Naive B cell (primary cell): ENCODE measurements around the gene CXCL17. TPM values are rescaled to one million over a fixed set of nuclear protein-coding genes. Genes with fewer than 3 reads are reported as not detected.
"Not testable (repeated sequence)": the region's sequence is repeated elsewhere in the genome, so short reads cannot be mapped to it uniquely, and the experiment has no call there.

Source experiments
- ATAC-seq, 2 donors: fragments of 150-1000 bp; cut with Tn5 transposase; 2 replicates each; pipeline ENCODE4 v1.10.0; 2021; ENCODE audit warnings: low read depth in 2 of 2, mild to moderate bottlenecking in 2 of 2, moderate library complexity in 2 of 2
- DNase-seq: peaks from one replicate; pipeline ENCODE4 v3.0.0; 2022
- H3K27ac Mint-ChIP-seq, 6 donors: one replicate each; pipeline ENCODE4 v1.8.0; 2020 to 2022; ENCODE audit warnings: mild to moderate bottlenecking in 6 of 6, mixed read lengths in 6 of 6, moderate library complexity in 5 of 6, inconsistent platforms in 2 of 6
- H3K27me3 Mint-ChIP-seq, 3 donors: one replicate each; pipeline ENCODE4 v1.8.0; 2021 to 2022; ENCODE audit warnings: mixed read lengths in 3 of 3, mild to moderate bottlenecking in 1 of 3
- H3K36me3 Mint-ChIP-seq, 2 donors: one replicate each; pipeline ENCODE4 v1.8.0; 2020 to 2022; ENCODE audit warnings: mixed read lengths in 2 of 2, inconsistent platforms in 1 of 2, mild to moderate bottlenecking in 1 of 2
- H3K4me1 Mint-ChIP-seq, 3 donors: one replicate each; pipeline ENCODE4 v1.8.0; 2020 to 2022; ENCODE audit warnings: mixed read lengths in 3 of 3, inconsistent platforms in 1 of 3, mild to moderate bottlenecking in 1 of 3, moderate library complexity in 1 of 3
- H3K4me3 Mint-ChIP-seq, 8 donors: one replicate each; pipeline ENCODE4 v1.8.0; 2020 to 2022; ENCODE audit warnings: mild to moderate bottlenecking in 8 of 8, mixed read lengths in 8 of 8, moderate library complexity in 8 of 8, inconsistent platforms in 2 of 8
- H3K9me3 Mint-ChIP-seq, 7 donors: one replicate each; pipeline ENCODE4 v1.8.0; 2020 to 2022; ENCODE audit warnings: mixed read lengths in 7 of 7, mild to moderate bottlenecking in 5 of 7, inconsistent platforms in 2 of 7, moderate library complexity in 1 of 7
- polyA plus RNA-seq, 6 donors: library from polyadenylated mRNA; unstranded; fragments of 300-500 nt; fragmentation: Illumina TruSeq; gene quantifications; one replicate each; pipeline ENCODE4 v1.2.3, GENCODE V29; 2021; ENCODE audit warnings: low read depth in 6 of 6

Gene CXCL17
- polyA plus RNA-seq, 6 donors from 2014 or later: not detected

- peaks cover 0 to 9% (median 8%) of the 10 kb centered on the region in 3 donors for H3K27me3 Mint-ChIP-seq
- H3K4me1 Mint-ChIP-seq: peaks cover 10 to 26% (median 22%) of the 10 kb centered on the region in 3 donors
- H3K4me3 Mint-ChIP-seq: peak overlapping the region in 3 of 8 donors; percentile 11 to 23 (median 20)
- H3K27ac Mint-ChIP-seq: peak overlapping the region in 2 of 6 donors; percentile 63
- no peaks in the 10 kb centered on the region for H3K9me3 Mint-ChIP-seq
- no peak for DNase-seq
- H3K36me3 Mint-ChIP-seq: no peaks in the 10 kb centered on the region
- ATAC-seq: no peak
Measured at GRCh38 chr19:42455621-42456081, 12.9 kb upstream of the CXCL17 start.

- H3K9me3 Mint-ChIP-seq: no peaks in the 10 kb centered on the region
- no peak for ATAC-seq
- peak overlapping the region in 1 of 6 donors; percentile 45 for H3K27ac Mint-ChIP-seq
- peaks cover 10 to 26% (median 22%) of the 10 kb centered on the region in 3 donors for H3K4me1 Mint-ChIP-seq
- no peak overlapping the region for H3K4me3 Mint-ChIP-seq
- no peaks in the 10 kb centered on the region for H3K36me3 Mint-ChIP-seq
- peaks cover 0 to 9% (median 8%) of the 10 kb centered on the region in 3 donors for H3K27me3 Mint-ChIP-seq
- DNase-seq: no peak
Measured at GRCh38 chr19:42455086-42455485, 12.3 kb upstream of the CXCL17 start.

GRCh38 chr19:42452590-42452989, 9.8 kb upstream of the CXCL17 start:
- Mint-ChIP-seq H3K9me3 (no peaks in the 10 kb centered on the region), H3K4me3 (no peak overlapping the region), H3K27me3 (peaks cover 0 to 9% (median 8%) of the 10 kb centered on the region in 3 donors), H3K4me1 (peaks cover 10 to 26% (median 22%) of the 10 kb centered on the region in 3 donors), H3K36me3 (no peaks in the 10 kb centered on the region), H3K27ac (peak overlapping the region in 1 of 6 donors; percentile 4)
- DNase-seq (no peak), ATAC-seq (no peak)

- Mint-ChIP-seq H3K36me3 (no peaks in the 10 kb centered on the region), H3K27me3 (peaks cover 0 to 9% (median 8%) of the 10 kb centered on the region in 3 donors), H3K9me3 (no peaks in the 10 kb centered on the region), H3K4me1 (peaks cover 4 to 16% (median 14%) of the 10 kb centered on the region in 3 donors), H3K4me3 (no peak overlapping the region), H3K27ac (no peak overlapping the region)
- ATAC-seq (peak; percentile 91 to 94), DNase-seq (peak; percentile 69)
Measured at GRCh38 chr19:42450314-42450934, 7.7 kb upstream of the CXCL17 start.

- not testable (repeated sequence) for H3K4me3 Mint-ChIP-seq, H3K9me3 Mint-ChIP-seq, H3K36me3 Mint-ChIP-seq, DNase-seq, ATAC-seq, H3K27ac Mint-ChIP-seq
- peaks cover 4 to 16% (median 13%) of the 10 kb centered on the region in 3 donors for H3K4me1 Mint-ChIP-seq
- peaks cover 0 to 16% (median 15%) of the 10 kb centered on the region in 3 donors for H3K27me3 Mint-ChIP-seq
Measured at GRCh38 chr19:42448306-42448705, 5.6 kb upstream of the CXCL17 start.

- Mint-ChIP-seq H3K27me3 (peaks cover 4 to 12% (median 12%) of the 10 kb centered on the region in 3 donors), H3K4me3 (no peak overlapping the region)
Measured at GRCh38 chr19:42445948-42446347, 3.2 kb upstream of the CXCL17 start.

GRCh38 chr19:42443944-42444398, 1.2 kb upstream of the CXCL17 start:
- DNase-seq (no peak), ATAC-seq (no peak)
- no peaks in the 10 kb centered on the region for H3K36me3 Mint-ChIP-seq
- peaks cover 5 to 18% (median 17%) of the 10 kb centered on the region in 3 donors for H3K27me3 Mint-ChIP-seq
- H3K4me3 Mint-ChIP-seq: no peak overlapping the region
- H3K9me3 Mint-ChIP-seq: no peaks in the 10 kb centered on the region
- H3K4me1 Mint-ChIP-seq: peaks cover 0 to 6% (median 5%) of the 10 kb centered on the region in 3 donors
- no peak overlapping the region for H3K27ac Mint-ChIP-seq

More at GRCh38 chr19:42445948-42446347, 3.2 kb upstream of the CXCL17 start:
- Mint-ChIP-seq H3K36me3 (no peaks in the 10 kb centered on the region), H3K27ac (no peak overlapping the region), H3K4me1 (no peaks in the 10 kb centered on the region), H3K9me3 (no peaks in the 10 kb centered on the region)
- no peak for ATAC-seq
- no peak for DNase-seq

- H3K27ac Mint-ChIP-seq: no peak overlapping the region
- ATAC-seq: no peak
- H3K4me3 Mint-ChIP-seq: no peak overlapping the region
- H3K36me3 Mint-ChIP-seq: no peaks in the 10 kb centered on the region
- no peak for DNase-seq
- H3K4me1 Mint-ChIP-seq: peaks cover 5 to 11% (median 9%) of the 10 kb centered on the region in 3 donors
- H3K27me3 Mint-ChIP-seq: peaks cover 5 to 18% (median 17%) of the 10 kb centered on the region in 3 donors
- H3K9me3 Mint-ChIP-seq: no peaks in the 10 kb centered on the region
Measured at GRCh38 chr19:42441049-42441445, 1.7 kb downstream of the CXCL17 start.

GRCh38 chr19:42440357-42441048, 2.2 kb downstream of the CXCL17 start:
- no peak overlapping the region for H3K27ac Mint-ChIP-seq

GRCh38 chr19:42436006-42436405, 6.7 kb downstream of the CXCL17 start:
- ATAC-seq (no peak), DNase-seq (no peak)
- Mint-ChIP-seq H3K4me1 (peaks cover 5 to 11% (median 9%) of the 10 kb centered on the region in 3 donors), H3K27me3 (peaks cover 5 to 11% (median 6%) of the 10 kb centered on the region in 3 donors), H3K9me3 (no peaks in the 10 kb centered on the region), H3K27ac (no peak overlapping the region), H3K4me3 (no peak overlapping the region), H3K36me3 (no peaks in the 10 kb centered on the region)

More at GRCh38 chr19:42440357-42441048, 2.2 kb downstream of the CXCL17 start:
- Mint-ChIP-seq H3K27me3 (peaks cover 5 to 18% (median 17%) of the 10 kb centered on the region in 3 donors), H3K4me3 (peak overlapping the region in 1 of 8 donors; percentile 10), H3K36me3 (no peaks in the 10 kb centered on the region), H3K4me1 (peaks cover 5 to 11% (median 9%) of the 10 kb centered on the region in 3 donors), H3K9me3 (no peaks in the 10 kb centered on the region)
- ATAC-seq: peak; percentile 60 to 76
- peak; percentile 68 for DNase-seq

- H3K27me3 Mint-ChIP-seq: peaks cover 0 to 4% (median 3%) of the 10 kb centered on the region in 3 donors
- DNase-seq (no peak), ATAC-seq (no peak)
- H3K9me3 Mint-ChIP-seq: no peaks in the 10 kb centered on the region
- no peak overlapping the region for H3K4me3 Mint-ChIP-seq
- H3K36me3 Mint-ChIP-seq: no peaks in the 10 kb centered on the region
- no peak overlapping the region for H3K27ac Mint-ChIP-seq
- H3K4me1 Mint-ChIP-seq: peaks cover 5 to 7% (median 5%) of the 10 kb centered on the region in 3 donors
Measured at GRCh38 chr19:42435316-42435715, 7.4 kb downstream of the CXCL17 start.

GRCh38 chr19:42433503-42434260, 9.1 kb downstream of the CXCL17 start:
- H3K9me3 Mint-ChIP-seq: no peaks in the 10 kb centered on the region
- H3K36me3 Mint-ChIP-seq: no peaks in the 10 kb centered on the region
- ATAC-seq (peak; percentile 52 to 64), DNase-seq (peak; percentile 39)
- H3K4me1 Mint-ChIP-seq: peaks cover 3 to 6% (median 5%) of the 10 kb centered on the region in 3 donors
- peak overlapping the region in 1 of 6 donors; percentile 50 for H3K27ac Mint-ChIP-seq
- H3K4me3 Mint-ChIP-seq: no peak overlapping the region
- H3K27me3 Mint-ChIP-seq: peaks cover 0 to 4% (median 3%) of the 10 kb centered on the region in 3 donors

- no peaks in the 10 kb centered on the region for H3K9me3 Mint-ChIP-seq
- no peak for ATAC-seq
- DNase-seq: no peak
- no peaks in the 10 kb centered on the region for H3K36me3 Mint-ChIP-seq
- H3K4me1 Mint-ChIP-seq: peaks cover 0 to 5% (median 0%) of the 10 kb centered on the region in 3 donors
- no peak overlapping the region for H3K4me3 Mint-ChIP-seq
- H3K27me3 Mint-ChIP-seq: peaks cover 0 to 4% (median 3%) of the 10 kb centered on the region in 3 donors
- H3K27ac Mint-ChIP-seq: no peak overlapping the region
Measured at GRCh38 chr19:42431486-42431885, 11.3 kb downstream of the CXCL17 start.
